K562 (cell line): Measurements from ENCODE around the gene ARMH1. TPM values are rescaled to one million over a fixed set of nuclear protein-coding genes. Genes with fewer than 3 reads are reported as not detected.
"Not testable (repeated sequence)": the region's sequence is repeated elsewhere in the genome, so short reads cannot be mapped to it uniquely, and the experiment has no call there.

Experiments
- ATAC-seq: fragments of 200-7000 bp; cut with Tn5 transposase; 3 replicates; pipeline ENCODE4 v1.9.1; 2020; ENCODE audit warnings: moderate library complexity
- BruUV-seq: library from RNA; stranded (reverse); fragments of 400-500 nt; replicated peaks from 2 replicates; lab custom pipeline; 2021; lab: Mats Ljungman, UMichigan
- CTCF ChIA-PET: fragments of 300-600 bp; formaldehyde crosslinking; extraction: SDS; loops from one replicate; lab custom pipeline; 2021; ENCODE audit warnings: low intra/inter-chr PET ratio; lab: Yijun Ruan, JAX
- POLR2A ChIA-PET: fragments of 300-600, 350-650 bp; sonication (Branson Sonifier 250); formaldehyde crosslinking; extraction: SDS; loops from one replicate; lab custom pipeline; 2021; ENCODE audit warnings: antibody characterized with exemption, inconsistent platforms; lab: Yijun Ruan, JAX
- DNase-seq, 4 experiments: peaks; one replicate each; pipeline versions ENCODE4 v3.0.0 to v3.0.0-alpha.2; 2011 to 2018; ENCODE audit warnings: low spot score in 3 of 4, mixed read lengths in 3 of 4; ENCODE audit errors: extremely low read depth in 1 of 4
- FAIRE-seq: peaks from 2 replicates; lab custom pipeline; 2011; peaks lifted over from hg19 to GRCh38; lab: Jason Lieb, UNC
- H2AFZ ChIP-seq: 2 replicates; pipeline ENCODE4 v1.6.0; 2011; ENCODE audit warnings: low read depth, low read length, control low read depth, inconsistent platforms
- H3K27ac ChIP-seq: fragments of 200-600 bp; 3 replicates; pipeline ENCODE4 v1.8.0; 2011; ENCODE audit warnings: low read depth, mild to moderate bottlenecking, control low read depth, inconsistent platforms, low read length, moderate library complexity, mixed read lengths; ENCODE audit errors: extremely low read depth
- H3K27me3 ChIP-seq, 2 experiments: fragments of 300-600 bp in 1 of 2; 2 replicates in 1 of 2; 3 replicates in 1 of 2; pipeline versions ENCODE4 v1.6.0 to v1.8.0; 2011; ENCODE audit warnings: inconsistent platforms in 2 of 2, low read length in 2 of 2, mild to moderate bottlenecking in 1 of 2, mixed read lengths in 1 of 2, moderate library complexity in 1 of 2; ENCODE audit not compliant: control insufficient read depth in 2 of 2, insufficient read depth in 2 of 2
- H3K36me3 ChIP-seq: fragments of 300-600 bp; 3 replicates; pipeline ENCODE4 v1.8.0; 2011; ENCODE audit warnings: mild to moderate bottlenecking, low read length, inconsistent platforms; ENCODE audit not compliant: control insufficient read depth, insufficient read depth
- H3K4me1 ChIP-seq, 2 experiments: fragments of 200-600 bp in 1 of 2; replicated peaks in 1 of 2; 2 replicates in 1 of 2; 3 replicates in 1 of 2; pipeline versions ENCODE4 v1.5.1 to v1.8.0; 2011; ENCODE audit warnings: inconsistent platforms in 2 of 2, low read length in 2 of 2, mild to moderate bottlenecking in 1 of 2, mixed read lengths in 1 of 2, moderate library complexity in 1 of 2; ENCODE audit not compliant: control insufficient read depth in 2 of 2, insufficient read depth in 2 of 2
- H3K4me2 ChIP-seq: 2 replicates; pipeline ENCODE4 v1.6.1; 2011; ENCODE audit warnings: low read length, control low read depth, inconsistent platforms, mixed read lengths; ENCODE audit not compliant: insufficient read depth
- H3K4me3 ChIP-seq: fragments of 200-600 bp; sonication (generic), shearing (Covaris generic); 2 replicates; pipeline ENCODE4 v1.5.1; 2016; ENCODE audit warnings: control low read depth, inconsistent platforms
- H3K79me2 ChIP-seq: fragments of 200-600 bp; 3 replicates; pipeline ENCODE4 v1.8.0; 2011; ENCODE audit warnings: low read length, inconsistent platforms; ENCODE audit not compliant: control insufficient read depth, insufficient read depth
- H3K9ac ChIP-seq, 2 experiments: 2 replicates each; pipeline versions ENCODE4 v1.6.0 to v1.6.1; 2011; ENCODE audit warnings: low read depth in 2 of 2, low read length in 2 of 2, control low read depth in 1 of 2, inconsistent platforms in 1 of 2, mild to moderate bottlenecking in 1 of 2, mixed read lengths in 1 of 2; ENCODE audit not compliant: insufficient read depth in 1 of 2
- H3K9me1 ChIP-seq: one replicate; pipeline ENCODE4 v1.6.0; 2011; ENCODE audit warnings: inconsistent platforms, mild to moderate bottlenecking, low read length, moderate library complexity; ENCODE audit not compliant: control insufficient read depth, insufficient read depth
- H3K9me3 ChIP-seq: replicated peaks from 2 replicates; pipeline ENCODE4 v1.5.1; 2011; ENCODE audit warnings: low read depth, low read length, inconsistent platforms; ENCODE audit not compliant: control insufficient read depth, insufficient read depth
- H4K20me1 ChIP-seq: replicated peaks from 2 replicates; pipeline ENCODE4 v1.6.1; 2011; ENCODE audit warnings: low read length, inconsistent platforms, mixed read lengths; ENCODE audit not compliant: control insufficient read depth, insufficient read depth
- HBP1 ChIP-seq: fragments of 450-650 bp; formaldehyde crosslinking; IDR thresholded peaks from 2 replicates; pipeline ENCODE4 v1.4.0; 2022; ENCODE audit warnings: missing genetic modification characterization
- POLR2A ChIP-seq: fragments of 450-650 bp; conservative IDR thresholded peaks from 2 replicates; pipeline ENCODE4 v1.6.1; 2016
- POLR2B ChIP-seq: fragments of 450-650 bp; IDR thresholded peaks from 2 replicates; pipeline ENCODE4 v1.6.1; 2018; ENCODE audit warnings: low read depth; ENCODE audit not compliant: partially characterized antibody
- SUPT5H ChIP-seq: fragments of 450-650 bp; IDR thresholded peaks from 2 replicates; pipeline ENCODE4 v1.6.1; 2016
- WGBS: fragments of 100-300 bp; shearing (Covaris generic); methylation state at CpG from one replicate; pipeline ENCODE4 v1.1.6; 2016; ENCODE audit warnings: low coverage, mixed read lengths; ENCODE audit not compliant: insufficient coverage; ENCODE audit errors: missing lambda C conversion rate; 5-methylcytosine and 5-hydroxymethylcytosine counted together
- in situ Hi-C: fragments of 300-500 bp; cut with MboI; formaldehyde crosslinking; loops from 4 replicates; pipeline ENCODE4 v1.15.0; 2018; ENCODE audit warnings: inconsistent platforms, mixed read lengths
- intact Hi-C: fragments of 100-400 bp; cut with micrococcal nuclease; formaldehyde crosslinking; loops from 2 replicates; pipeline ENCODE4 v1.14.2; 2022
- polyA plus RNA-seq, 8 experiments: library from polyadenylated mRNA; depleted of rRNA in 4 of 8; stranded (reverse) in 5 of 8; unstranded in 3 of 8; fragments of >200 nt; fragmentation: Nextera tagmentation in 2 of 8; fragmentation: Illumina TruSeq in 1 of 8; extraction: Ambion mirVana in 2 of 8; extraction: Trizol in 1 of 8; gene quantifications; 2 replicates each; pipeline versions ENCODE4 v1.2.1 to v1.2.3, GENCODE V29; 2011 to 2014; ENCODE audit warnings: inconsistent platforms in 1 of 8, missing spikeins in 1 of 8
- small RNA-seq: library from RNA; depleted of rRNA; stranded (forward); fragments of <200 nt; gene quantifications from one replicate; pipeline ENCODE3, GENCODE V24; 2014
- total RNA-seq, 7 experiments: library from RNA; depleted of rRNA in 6 of 7; stranded (reverse); fragments of >200 nt in 6 of 7; fragmentation: Illumina TruSeq in 2 of 7; extraction: Trizol in 2 of 7; gene quantifications; 2 replicates each; pipeline versions ENCODE4 v1.2.1 to v1.2.3, GENCODE V29; 2011 to 2021; ENCODE audit warnings: low replicate concordance in 1 of 7

The ARMH1 gene
- total and polyA plus RNA-seq, 9 of the 15 experiments (the other 6 are each of a cell fraction or from before 2014, with no cell fraction given) = 0.41 TPM; not detected in 8

DNA sequence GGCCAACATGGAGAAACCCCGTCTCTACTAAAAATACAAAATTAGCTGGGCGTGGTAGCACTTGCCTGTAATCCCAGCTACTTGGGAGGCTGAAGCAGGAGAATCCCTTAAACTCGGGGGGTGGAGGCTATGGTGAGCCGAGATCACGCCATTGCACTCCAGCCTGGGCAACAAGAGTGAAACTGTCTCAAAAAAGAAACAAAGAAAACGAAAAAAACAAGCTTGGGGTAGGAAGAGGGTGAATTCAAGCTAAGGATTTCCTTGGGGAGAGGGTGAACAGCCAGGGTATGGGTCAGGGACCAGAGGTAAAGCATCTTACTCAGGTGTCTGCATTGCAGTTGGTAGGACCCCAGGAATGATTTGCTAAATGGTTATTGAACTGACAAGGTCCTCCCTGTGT lies 91.9 kb downstream of the ARMH1 start:
- in situ Hi-C loops, H3K79me2 ChIP-seq, CTCF ChIA-PET, H3K27me3 ChIP-seq, H3K9ac ChIP-seq, H3K4me2 ChIP-seq, DNase-seq, H3K4me1 ChIP-seq, H3K27ac ChIP-seq, H4K20me1 ChIP-seq, H2AFZ ChIP-seq, H3K9me3 ChIP-seq, H3K9me1 ChIP-seq, BruUV-seq, ATAC-seq, FAIRE-seq, intact Hi-C loops, H3K4me3 ChIP-seq: not testable (repeated sequence)
- WGBS = 86% methylated on average over 6 of the region's 6 CpGs
- TF ChIP-seq SUPT5H = peak; percentile 45; the same call in 1 of the 2 replicates
- peak; percentile 63 for TF ChIP-seq POLR2A
- TF ChIP-seq POLR2B = peak; percentile 51
- 0 out of 2 replicates have a peak, but pooled peaks have one; percentile 18 for TF ChIP-seq HBP1 (CRISPR knock-in tag)
- POLR2A ChIA-PET = interaction anchor here (0.6 to 3.8 kb wide), 15 partner anchors 10 to 1538 kb away, joined by 3 to 77 read pairs (median 6); partner anchors contain the start of genes RNU5D-1 and RPS8
- H3K36me3 ChIP-seq = peaks cover 67% of the 10 kb centered on the region

Small RNAs within 50 kb of the gene (small RNA-seq; reads per million reads assigned to genes)
- gene RNU5D-1 = 455 reads per million, percentile 99 among the genes with 10 or more reads in this experiment
- 968 reads per million, percentile 99 among the genes with 10 or more reads in this experiment for gene RNU5F-1

Other genes with a start within 250 kb of the ARMH1 start
Only the 7 nearest of the 9 such genes appear.
- 2.0 and 4.7 TPM in 2 replicates for gene TMEM53, start 233 bp upstream of the ARMH1 start, total RNA-seq (2014; rRNA removed)
- gene TMEM53, start 233 bp upstream of the ARMH1 start, total RNA-seq (2014; rRNA removed; fragmentation: Illumina TruSeq; extraction: Trizol) = 0.45 and 1.3 TPM in 2 replicates
- 1.8 and 2.1 TPM in 2 replicates for gene TMEM53, start 233 bp upstream of the ARMH1 start, total RNA-seq (2015; rRNA removed; fragmentation: Illumina TruSeq; extraction: Trizol)
- gene TMEM53, start 233 bp upstream of the ARMH1 start, total RNA-seq (2021) = 3.1 and 3.7 TPM in 2 replicates
- gene TMEM53, start 233 bp upstream of the ARMH1 start, polyA plus RNA-seq (2011; rRNA removed) = 3.0 and 4.1 TPM in 2 replicates
- 3.3 and 3.4 TPM in 2 replicates for gene TMEM53, start 233 bp upstream of the ARMH1 start, polyA plus RNA-seq (2014; fragmentation: Illumina TruSeq; extraction: Trizol)
- 1 to 10 TPM in 1 of 2 experiments, under 1 TPM in 1; 0.23 to 1.9 TPM for gene TMEM53, start 233 bp upstream of the ARMH1 start, polyA plus RNA-seq (2014; fragmentation: Nextera tagmentation; extraction: Ambion mirVana)
- gene TMEM53, start 233 bp upstream of the ARMH1 start, polyA plus RNA-seq (2014; rRNA removed) = 3.7 and 5.0 TPM in 2 replicates
- gene RNU5D-1, start 56.5 kb downstream of the ARMH1 start, total RNA-seq (2014; rRNA removed) = not detected in 2 replicates
- gene RNU5D-1, start 56.5 kb downstream of the ARMH1 start, total RNA-seq (2014; rRNA removed; fragmentation: Illumina TruSeq; extraction: Trizol) = not detected in 2 replicates
- gene RNU5D-1, start 56.5 kb downstream of the ARMH1 start, total RNA-seq (2015; rRNA removed; fragmentation: Illumina TruSeq; extraction: Trizol) = under 0.01 TPM in 1 of 2 replicates, not detected in the other
- not detected in 2 replicates for gene RNU5D-1, start 56.5 kb downstream of the ARMH1 start, total RNA-seq (2021)
- gene RNU5D-1, start 56.5 kb downstream of the ARMH1 start, polyA plus RNA-seq (2011; rRNA removed) = under 0.01 TPM in 1 of 2 replicates, not detected in the other
- gene RNU5D-1, start 56.5 kb downstream of the ARMH1 start, polyA plus RNA-seq (2014; fragmentation: Illumina TruSeq; extraction: Trizol) = not detected in 2 replicates
- gene RNU5D-1, start 56.5 kb downstream of the ARMH1 start, polyA plus RNA-seq (2014; fragmentation: Nextera tagmentation; extraction: Ambion mirVana) = not detected
- not detected in 2 replicates for gene RNU5D-1, start 56.5 kb downstream of the ARMH1 start, polyA plus RNA-seq (2014; rRNA removed)
- gene KIF2C, start 65.1 kb downstream of the ARMH1 start, total RNA-seq (2014; rRNA removed) = 143 and 159 TPM in 2 replicates
- 169 and 184 TPM in 2 replicates for gene KIF2C, start 65.1 kb downstream of the ARMH1 start, total RNA-seq (2014; rRNA removed; fragmentation: Illumina TruSeq; extraction: Trizol)
- 160 and 164 TPM in 2 replicates for gene KIF2C, start 65.1 kb downstream of the ARMH1 start, total RNA-seq (2015; rRNA removed; fragmentation: Illumina TruSeq; extraction: Trizol)
- 156 and 173 TPM in 2 replicates for gene KIF2C, start 65.1 kb downstream of the ARMH1 start, total RNA-seq (2021)
- 214 and 226 TPM in 2 replicates for gene KIF2C, start 65.1 kb downstream of the ARMH1 start, polyA plus RNA-seq (2011; rRNA removed)
- gene KIF2C, start 65.1 kb downstream of the ARMH1 start, polyA plus RNA-seq (2014; fragmentation: Illumina TruSeq; extraction: Trizol) = 196 and 210 TPM in 2 replicates
- gene KIF2C, start 65.1 kb downstream of the ARMH1 start, polyA plus RNA-seq (2014; fragmentation: Nextera tagmentation; extraction: Ambion mirVana) = 100 to 1,000 TPM in 1 of 2 experiments, 10 to 100 TPM in 1; 84.9 to 161 TPM
- 163 and 183 TPM in 2 replicates for gene KIF2C, start 65.1 kb downstream of the ARMH1 start, polyA plus RNA-seq (2014; rRNA removed)
- gene RPS8, start 100.8 kb downstream of the ARMH1 start, total RNA-seq (2014; rRNA removed) = 3,851 and 4,431 TPM in 2 replicates
- 2,850 and 3,258 TPM in 2 replicates for gene RPS8, start 100.8 kb downstream of the ARMH1 start, total RNA-seq (2014; rRNA removed; fragmentation: Illumina TruSeq; extraction: Trizol)
- gene RPS8, start 100.8 kb downstream of the ARMH1 start, total RNA-seq (2015; rRNA removed; fragmentation: Illumina TruSeq; extraction: Trizol) = 3,074 and 3,307 TPM in 2 replicates
- 3,109 and 3,518 TPM in 2 replicates for gene RPS8, start 100.8 kb downstream of the ARMH1 start, total RNA-seq (2021)
- 2,871 and 3,497 TPM in 2 replicates for gene RPS8, start 100.8 kb downstream of the ARMH1 start, polyA plus RNA-seq (2011; rRNA removed)
- 2,545 and 2,717 TPM in 2 replicates for gene RPS8, start 100.8 kb downstream of the ARMH1 start, polyA plus RNA-seq (2014; fragmentation: Illumina TruSeq; extraction: Trizol)
- gene RPS8, start 100.8 kb downstream of the ARMH1 start, polyA plus RNA-seq (2014; fragmentation: Nextera tagmentation; extraction: Ambion mirVana) = 1,000 to 10,000 TPM; 2,431 to 2,562 TPM
- gene RPS8, start 100.8 kb downstream of the ARMH1 start, polyA plus RNA-seq (2014; rRNA removed) = 3,694 and 4,168 TPM in 2 replicates
- not detected in 2 replicates for gene BEST4, start 113.5 kb downstream of the ARMH1 start, total RNA-seq (2014; rRNA removed)
- gene BEST4, start 113.5 kb downstream of the ARMH1 start, total RNA-seq (2014; rRNA removed; fragmentation: Illumina TruSeq; extraction: Trizol) = not detected in 2 replicates
- gene BEST4, start 113.5 kb downstream of the ARMH1 start, total RNA-seq (2015; rRNA removed; fragmentation: Illumina TruSeq; extraction: Trizol) = not detected in 2 replicates
- not detected in 2 replicates for gene BEST4, start 113.5 kb downstream of the ARMH1 start, total RNA-seq (2021)
- gene BEST4, start 113.5 kb downstream of the ARMH1 start, polyA plus RNA-seq (2011; rRNA removed) = 0.05 and 0.07 TPM in 2 replicates
- gene BEST4, start 113.5 kb downstream of the ARMH1 start, polyA plus RNA-seq (2014; fragmentation: Illumina TruSeq; extraction: Trizol) = not detected in 2 replicates
- gene BEST4, start 113.5 kb downstream of the ARMH1 start, polyA plus RNA-seq (2014; fragmentation: Nextera tagmentation; extraction: Ambion mirVana) = not detected
- gene BEST4, start 113.5 kb downstream of the ARMH1 start, polyA plus RNA-seq (2014; rRNA removed) = 0.11 TPM in 1 of 2 replicates, not detected in the other
- 15.3 and 17.4 TPM in 2 replicates for gene PLK3, start 125.7 kb downstream of the ARMH1 start, total RNA-seq (2014; rRNA removed)
- gene PLK3, start 125.7 kb downstream of the ARMH1 start, total RNA-seq (2014; rRNA removed; fragmentation: Illumina TruSeq; extraction: Trizol) = 5.2 and 6.6 TPM in 2 replicates
- 5.8 and 7.7 TPM in 2 replicates for gene PLK3, start 125.7 kb downstream of the ARMH1 start, total RNA-seq (2015; rRNA removed; fragmentation: Illumina TruSeq; extraction: Trizol)
- 17.9 and 19.3 TPM in 2 replicates for gene PLK3, start 125.7 kb downstream of the ARMH1 start, total RNA-seq (2021)
- 11.0 and 15.5 TPM in 2 replicates for gene PLK3, start 125.7 kb downstream of the ARMH1 start, polyA plus RNA-seq (2011; rRNA removed)
- 12.2 and 14.0 TPM in 2 replicates for gene PLK3, start 125.7 kb downstream of the ARMH1 start, polyA plus RNA-seq (2014; fragmentation: Illumina TruSeq; extraction: Trizol)
- 1 to 10 TPM in 1 of 2 experiments, under 1 TPM in 1; 0.52 to 1.9 TPM for gene PLK3, start 125.7 kb downstream of the ARMH1 start, polyA plus RNA-seq (2014; fragmentation: Nextera tagmentation; extraction: Ambion mirVana)
- gene PLK3, start 125.7 kb downstream of the ARMH1 start, polyA plus RNA-seq (2014; rRNA removed) = 22.7 and 24.2 TPM in 2 replicates
- 0.73 TPM in 1 of 2 replicates, not detected in the other for gene DYNLT4, start 132.6 kb downstream of the ARMH1 start, total RNA-seq (2014; rRNA removed)
- not detected in 2 replicates for gene DYNLT4, start 132.6 kb downstream of the ARMH1 start, total RNA-seq (2014; rRNA removed; fragmentation: Illumina TruSeq; extraction: Trizol)
- not detected in 2 replicates for gene DYNLT4, start 132.6 kb downstream of the ARMH1 start, total RNA-seq (2015; rRNA removed; fragmentation: Illumina TruSeq; extraction: Trizol)
- 0.29 TPM in 1 of 2 replicates, not detected in the other for gene DYNLT4, start 132.6 kb downstream of the ARMH1 start, total RNA-seq (2021)
- 0.11 TPM in 1 of 2 replicates, not detected in the other for gene DYNLT4, start 132.6 kb downstream of the ARMH1 start, polyA plus RNA-seq (2011; rRNA removed)
- not detected in 2 replicates for gene DYNLT4, start 132.6 kb downstream of the ARMH1 start, polyA plus RNA-seq (2014; fragmentation: Illumina TruSeq; extraction: Trizol)
- not detected for gene DYNLT4, start 132.6 kb downstream of the ARMH1 start, polyA plus RNA-seq (2014; fragmentation: Nextera tagmentation; extraction: Ambion mirVana)
- not detected in 2 replicates for gene DYNLT4, start 132.6 kb downstream of the ARMH1 start, polyA plus RNA-seq (2014; rRNA removed)